GM12874 (cell line): ENCODE results near the gene RPAP3.

Experiments
- CTCF ChIP-seq: IDR thresholded peaks from 2 replicates; pipeline ENCODE4 v1.5.1; 2011; ENCODE audit warnings: low read depth, mild to moderate bottlenecking, control low read depth, low read length, moderate library complexity; ENCODE audit not compliant: insufficient read depth

Gene RPAP3, protein sequence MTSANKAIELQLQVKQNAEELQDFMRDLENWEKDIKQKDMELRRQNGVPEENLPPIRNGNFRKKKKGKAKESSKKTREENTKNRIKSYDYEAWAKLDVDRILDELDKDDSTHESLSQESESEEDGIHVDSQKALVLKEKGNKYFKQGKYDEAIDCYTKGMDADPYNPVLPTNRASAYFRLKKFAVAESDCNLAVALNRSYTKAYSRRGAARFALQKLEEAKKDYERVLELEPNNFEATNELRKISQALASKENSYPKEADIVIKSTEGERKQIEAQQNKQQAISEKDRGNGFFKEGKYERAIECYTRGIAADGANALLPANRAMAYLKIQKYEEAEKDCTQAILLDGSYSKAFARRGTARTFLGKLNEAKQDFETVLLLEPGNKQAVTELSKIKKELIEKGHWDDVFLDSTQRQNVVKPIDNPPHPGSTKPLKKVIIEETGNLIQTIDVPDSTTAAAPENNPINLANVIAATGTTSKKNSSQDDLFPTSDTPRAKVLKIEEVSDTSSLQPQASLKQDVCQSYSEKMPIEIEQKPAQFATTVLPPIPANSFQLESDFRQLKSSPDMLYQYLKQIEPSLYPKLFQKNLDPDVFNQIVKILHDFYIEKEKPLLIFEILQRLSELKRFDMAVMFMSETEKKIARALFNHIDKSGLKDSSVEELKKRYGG

GRCh38 chr12:47705566-47706425, at the start of gene RPAP3:
Gene RPAP3, minus strand, starts transcription at chr12:47706030. Its CDS starts 3,190 bp downstream, at chr12:47702840.
- peak; percentile 72 for TF ChIP-seq CTCF

DNA sequence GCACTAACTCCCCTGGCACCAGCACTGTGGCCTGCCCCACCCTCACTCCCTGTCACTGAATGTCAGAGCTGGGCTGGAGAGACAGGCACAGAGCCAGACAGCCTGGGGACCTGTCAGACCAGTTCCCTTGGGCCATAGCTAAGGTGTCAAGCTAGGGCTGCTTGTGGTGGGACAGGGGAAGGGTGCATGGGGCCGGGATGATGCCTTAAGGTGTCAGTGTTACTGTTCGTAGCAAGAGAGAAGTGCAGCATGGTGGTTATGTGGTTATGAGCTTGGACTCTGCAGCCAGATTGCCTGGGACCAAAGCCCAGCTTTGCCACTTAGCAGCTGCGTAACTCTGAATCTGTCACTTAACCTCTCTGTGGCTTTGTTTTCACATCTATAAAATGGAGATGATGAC, 49.1 kb upstream of the RPAP3 start:
- TF ChIP-seq CTCF = no peak

DNA sequence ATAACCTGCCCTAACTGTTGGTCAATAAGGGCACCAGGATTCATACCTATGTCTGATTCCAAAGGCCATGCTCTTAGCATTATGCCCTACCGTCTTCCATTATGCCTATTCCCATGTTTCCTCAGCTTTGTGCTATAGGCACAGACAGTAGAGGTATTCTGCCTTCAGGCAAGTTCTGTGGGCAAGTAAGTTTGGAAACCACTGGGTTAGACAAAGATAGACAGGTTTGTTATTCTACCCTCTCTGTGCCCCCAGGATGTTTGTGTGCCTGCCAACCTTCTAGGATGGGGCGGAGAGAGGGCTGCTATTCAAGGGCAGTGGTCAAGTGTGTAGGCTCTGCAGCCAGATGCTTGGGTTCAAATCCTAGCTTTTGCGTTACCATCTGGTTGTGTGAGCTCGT, 48.3 kb upstream of the RPAP3 start:
- TF ChIP-seq CTCF = no peak

GRCh38 chr12:47753021-47754001, 47.5 kb upstream of the RPAP3 start:
- no peak for TF ChIP-seq CTCF

- TF ChIP-seq CTCF = no peak
Observed at GRCh38 chr12:47752552-47752951, 46.7 kb upstream of the RPAP3 start.

GRCh38 chr12:47752121-47752520, 46.3 kb upstream of the RPAP3 start:
- no peak for TF ChIP-seq CTCF
